HCT116 (cell line): ENCODE results near the gene RNPC3.

ENCODE experiments used
- ATF3 ChIP-seq: IDR thresholded peaks from 2 replicates; pipeline ENCODE4 v1.6.1; 2012
- CTCF ChIP-seq, 3 experiments: fragments of 200-600 bp in 1 of 3; sonication (generic) in 1 of 3; IDR thresholded peaks in 2 of 3; conservative IDR thresholded peaks in 1 of 3; 2 replicates each; pipeline ENCODE4 v1.5.1; 2012 to 2017; ENCODE audit warnings: low read depth in 2 of 3, low read length in 2 of 3, antibody characterized with exemption in 1 of 3, borderline replicate concordance in 1 of 3, control low read depth in 1 of 3, mild to moderate bottlenecking in 1 of 3, mixed read lengths in 1 of 3, mixed run types in 1 of 3, moderate library complexity in 1 of 3; ENCODE audit not compliant: insufficient read depth in 1 of 3
- ELF1 ChIP-seq: IDR thresholded peaks from 2 replicates; pipeline ENCODE4 v1.6.1; 2012; ENCODE audit warnings: low read depth, borderline replicate concordance
- EZH2 ChIP-seq: fragments of 200-600 bp; sonication (generic); IDR thresholded peaks from 2 replicates; pipeline ENCODE4 v1.6.1; 2017; ENCODE audit warnings: antibody characterized with exemption, mixed run types
- EZH2phosphoT487 ChIP-seq: fragments of 200-600 bp; IDR thresholded peaks from 2 replicates; pipeline ENCODE4 v1.6.1; 2018; ENCODE audit warnings: antibody characterized with exemption, borderline replicate concordance
- POLR2A ChIP-seq: IDR thresholded peaks from 2 replicates; pipeline ENCODE4 v1.7.0; 2011; ENCODE audit warnings: borderline replicate concordance; ENCODE audit not compliant: insufficient read depth, insufficient read length; ENCODE audit errors: extremely low read depth
- POLR2AphosphoS5 ChIP-seq: IDR thresholded peaks from 2 replicates; pipeline ENCODE4 v1.6.1; 2011; ENCODE audit warnings: mild to moderate bottlenecking, low read depth, low read length, moderate library complexity
- RAD21 ChIP-seq: IDR thresholded peaks from 2 replicates; pipeline ENCODE4 v1.6.1; 2012; ENCODE audit warnings: low read depth, mild to moderate bottlenecking
- REST ChIP-seq: IDR thresholded peaks from 2 replicates; pipeline ENCODE4 v1.6.1; 2012; ENCODE audit warnings: low read depth
- SIN3A ChIP-seq: IDR thresholded peaks from 2 replicates; pipeline ENCODE4 v1.6.1; 2012; ENCODE audit warnings: low read depth
- SRF ChIP-seq: IDR thresholded peaks from 2 replicates; pipeline ENCODE4 v1.6.1; 2012; ENCODE audit warnings: low read depth
- ZNF274 ChIP-seq: fragments of 200-500 bp; sonication (Bioruptor generic); IDR thresholded peaks from 2 replicates; pipeline ENCODE4 v1.6.1; 2014; ENCODE audit warnings: mild to moderate bottlenecking, low read depth, low read length, inconsistent platforms

- no peak for TF ChIP-seq POLR2A
- no peak for TF ChIP-seq EZH2
- no peak for TF ChIP-seq EZH2phosphoT487
- no peak for TF ChIP-seq CTCF (IDR thresholded peaks at IDR 0.05 in 2 of 3, conservative IDR thresholded peaks at IDR 0.05 in 1 of 3; ENCODE audit: borderline replicate concordance in 1 of 3, insufficient read depth in 1 of 3, low read depth in 2 of 3, low read length in 2 of 3)
- no peak for TF ChIP-seq ATF3
- TF ChIP-seq RAD21 = no peak
- TF ChIP-seq SIN3A = no peak
- TF ChIP-seq ZNF274 = no peak
- no peak for TF ChIP-seq REST
- no peak for TF ChIP-seq POLR2AphosphoS5
- TF ChIP-seq SRF = no peak
- TF ChIP-seq ELF1 = no peak
Measured at GRCh38 chr1:103516283-103516682, 9.2 kb upstream of the RNPC3 start.
